Colonic mucosa (tissue), 4 donors: ENCODE measurements around the gene TBC1D16. TPM values are rescaled to one million over a fixed set of nuclear protein-coding genes. Genes with fewer than 3 reads are reported as not detected.

Source experiments
- DNase-seq: peaks from one replicate; pipeline ENCODE4 v3.0.0-alpha.2; 2020
- H3K27ac ChIP-seq: fragments of 200-600 bp; one replicate; pipeline ENCODE4 v1.8.0; 2021
- H3K27me3 ChIP-seq: fragments of 200-600 bp; one replicate; pipeline ENCODE4 v1.8.0; 2021
- H3K36me3 ChIP-seq: fragments of 200-600 bp; one replicate; pipeline ENCODE4 v1.8.0; 2021
- H3K4me1 ChIP-seq: fragments of 200-600 bp; one replicate; pipeline ENCODE4 v1.8.0; 2021; ENCODE audit warnings: mild to moderate bottlenecking
- H3K4me3 ChIP-seq: fragments of 200-600 bp; one replicate; pipeline ENCODE4 v1.8.0; 2021
- H3K9ac ChIP-seq, 2 donors: one replicate each; pipeline ENCODE4 v1.7.0; 2013; ENCODE audit warnings: control low read depth in 2 of 2, low read depth in 2 of 2, low read length in 2 of 2
- H3K9me3 ChIP-seq: fragments of 200-600 bp; one replicate; pipeline ENCODE4 v1.8.0; 2021
- CTCF ChIP-seq: fragments of 200-600 bp; IDR thresholded peaks from one replicate; pipeline ENCODE4 v1.8.0; 2022; ENCODE audit warnings: antibody characterized with exemption, mild to moderate bottlenecking
- intact Hi-C: fragments of 100-400 bp; cut with DNase I; formaldehyde crosslinking; loops from one replicate; pipeline ENCODE4 v1.14.1; 2022
- total RNA-seq, 2 donors: library from RNA; stranded (reverse); fragmentation: NEBNext Ultra II Directional in 1 of 2; extraction: Animal tissue kit (Norgen Biotek cat#: 25700) in 1 of 2; gene quantifications; one replicate each; pipeline ENCODE4 v1.2.1, GENCODE V29; 2021
- donor health status: healthy.
- donor health status: DM: no; HTN: no; CAD: no.
- donor health status: DM: no; HTN: no; CAD: no.

The TBC1D16 gene
- total RNA-seq, 2 donors from 2014 or later: 14.4 to 19.8 TPM

GRCh38 chr17:79950751-79951150, 84.9 kb downstream of the TBC1D16 start:
- Histone ChIP-seq H3K4me1 (no peaks in the 10 kb centered on the region), H3K9me3 (no peaks in the 10 kb centered on the region), H3K36me3 (no peaks in the 10 kb centered on the region), H3K27ac (no peak overlapping the region), H3K4me3 (no peak overlapping the region), H3K27me3 (no peaks in the 10 kb centered on the region), H3K9ac (no peak overlapping the region)
- no peak for DNase-seq
- intact Hi-C loops: no loop called here
- TF ChIP-seq CTCF: no peak

DNA sequence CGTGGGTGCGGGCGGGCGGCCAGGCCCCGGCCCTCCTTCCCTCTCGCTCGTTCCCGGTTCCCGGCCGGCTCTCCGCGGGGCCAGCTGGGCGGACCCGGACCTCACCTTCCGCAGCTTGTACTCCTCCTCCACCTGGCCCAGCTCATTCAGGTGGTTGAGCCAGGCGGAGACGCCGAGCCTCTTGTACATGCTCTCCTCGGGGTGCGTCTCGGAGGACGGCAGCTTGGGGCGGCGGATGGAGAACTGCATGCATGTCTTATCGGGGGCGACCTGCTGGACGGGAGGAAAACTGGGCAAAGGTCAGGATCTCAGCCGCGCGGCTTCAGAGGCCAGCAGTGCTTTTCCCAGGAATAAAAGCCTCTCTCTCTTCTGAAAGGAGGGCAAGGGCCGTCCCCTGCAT, 85.4 kb downstream of the TBC1D16 start:
- no peaks in the 10 kb centered on the region for H3K36me3 ChIP-seq
- no peaks in the 10 kb centered on the region for H3K4me1 ChIP-seq
- TF ChIP-seq CTCF: no peak
- no peak overlapping the region for H3K9ac ChIP-seq
- H3K27me3 ChIP-seq: no peaks in the 10 kb centered on the region
- no peak overlapping the region for H3K4me3 ChIP-seq
- intact Hi-C loops: no loop called here
- no peak overlapping the region for H3K27ac ChIP-seq
- H3K9me3 ChIP-seq: no peaks in the 10 kb centered on the region
- DNase-seq: no peak

DNA sequence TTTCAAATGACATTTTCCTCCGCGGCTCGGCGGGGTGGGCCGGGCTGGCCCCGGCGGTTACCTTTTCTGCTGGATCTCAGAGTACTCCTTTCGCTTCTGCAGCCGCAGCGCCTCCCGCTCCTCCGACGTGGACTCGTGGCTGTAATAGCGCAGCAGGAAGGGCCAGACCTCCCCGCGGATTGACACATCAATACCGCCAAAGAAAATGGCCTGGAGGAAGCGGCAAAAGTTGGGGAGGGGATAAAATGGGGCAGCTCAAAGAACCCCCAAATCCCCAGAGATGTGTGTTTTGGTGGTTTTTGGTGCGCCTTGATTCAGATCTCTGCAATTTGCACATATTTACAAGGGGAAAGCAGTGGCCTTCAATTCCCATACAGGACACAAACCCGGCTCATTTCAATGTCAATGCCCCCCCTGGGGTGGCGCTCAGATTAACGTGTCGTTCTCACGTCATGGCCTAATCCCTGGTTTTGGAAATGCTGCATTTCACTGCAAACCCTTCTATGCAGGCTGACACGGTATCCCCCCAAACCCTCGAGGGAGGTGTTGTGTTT, 85.9 kb downstream of the TBC1D16 start:
- no peak for TF ChIP-seq CTCF
- intact Hi-C loops: no loop called here
- H3K9me3 ChIP-seq: no peaks in the 10 kb centered on the region
- no peak overlapping the region for H3K9ac ChIP-seq
- H3K27ac ChIP-seq: no peak overlapping the region
- no peaks in the 10 kb centered on the region for H3K4me1 ChIP-seq
- H3K36me3 ChIP-seq: no peaks in the 10 kb centered on the region
- H3K4me3 ChIP-seq: no peak overlapping the region
- no peaks in the 10 kb centered on the region for H3K27me3 ChIP-seq
- no peak for DNase-seq

DNA sequence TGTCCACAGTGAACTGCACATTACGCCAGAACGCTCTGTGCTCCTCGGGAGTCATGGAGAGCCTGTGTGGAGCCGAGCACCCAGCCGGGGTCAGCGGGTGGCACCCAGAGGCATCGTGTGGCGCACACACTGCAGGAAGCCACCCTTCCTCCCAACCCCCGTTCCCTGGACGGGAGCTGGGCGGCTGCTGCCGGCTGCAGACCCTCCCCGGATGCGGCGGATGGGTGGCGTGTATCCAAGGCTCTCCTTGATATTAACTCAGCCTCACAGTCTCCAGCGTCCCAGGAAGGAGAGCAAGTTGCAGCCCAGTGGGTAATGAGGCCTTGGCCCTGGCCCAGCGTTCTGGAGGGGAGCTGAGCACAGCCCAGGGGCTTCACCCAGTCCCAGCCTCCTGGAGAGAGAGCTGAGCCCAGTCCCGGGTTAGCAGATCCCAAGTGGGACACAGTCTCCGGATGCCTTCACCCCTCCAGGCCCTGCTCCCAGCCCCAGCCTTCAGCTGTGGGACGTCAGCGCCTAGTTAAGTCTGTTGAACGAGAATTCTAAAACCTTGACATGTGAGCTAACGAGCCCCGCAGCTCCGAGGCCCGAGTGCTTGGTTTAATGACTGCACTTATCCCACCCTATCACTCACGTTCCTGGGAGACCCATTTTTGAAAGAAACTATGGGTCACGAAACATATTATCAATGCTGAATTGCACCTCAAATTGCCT, 86.6 kb downstream of the TBC1D16 start:
- intact Hi-C loops: no loop called here
- H3K4me3 ChIP-seq: no peak overlapping the region
- no peaks in the 10 kb centered on the region for H3K27me3 ChIP-seq
- TF ChIP-seq CTCF: no peak
- H3K36me3 ChIP-seq: no peaks in the 10 kb centered on the region
- no peak for DNase-seq
- H3K9ac ChIP-seq: no peak overlapping the region
- H3K27ac ChIP-seq: no peak overlapping the region
- no peaks in the 10 kb centered on the region for H3K4me1 ChIP-seq
- H3K9me3 ChIP-seq: no peaks in the 10 kb centered on the region

DNA sequence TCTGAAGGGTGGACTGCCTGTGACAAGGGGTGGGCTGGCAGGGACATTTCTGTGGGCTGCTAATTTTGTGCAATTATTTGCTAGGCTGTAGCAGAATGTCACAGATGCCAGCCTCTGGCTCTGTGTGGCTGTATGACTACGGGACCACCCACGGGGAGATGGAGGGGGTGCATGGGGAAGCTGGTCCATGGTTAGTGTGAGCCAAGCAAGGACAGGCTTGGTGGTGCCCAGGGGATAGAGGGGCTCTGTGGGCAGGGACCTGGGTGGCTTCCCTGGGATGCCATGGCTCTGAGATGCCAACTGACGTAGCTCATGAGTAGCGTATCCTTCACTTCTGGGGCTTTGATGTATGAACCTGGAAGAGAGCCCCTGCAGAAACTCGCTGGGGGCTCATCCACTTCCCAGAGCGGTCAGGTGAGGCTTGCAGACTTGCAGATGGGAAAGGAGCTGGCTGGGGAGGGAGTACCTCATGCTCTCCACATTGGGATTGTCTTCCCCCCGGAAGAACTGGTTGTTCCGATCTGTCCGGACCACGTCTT, 87.2 kb downstream of the TBC1D16 start:
- no peak for DNase-seq
- no peaks in the 10 kb centered on the region for H3K27me3 ChIP-seq
- H3K9me3 ChIP-seq: no peaks in the 10 kb centered on the region
- no peak overlapping the region for H3K4me3 ChIP-seq
- no peak overlapping the region for H3K9ac ChIP-seq
- no peaks in the 10 kb centered on the region for H3K36me3 ChIP-seq
- no peak for TF ChIP-seq CTCF
- H3K4me1 ChIP-seq: no peaks in the 10 kb centered on the region
- no peak overlapping the region for H3K27ac ChIP-seq
- intact Hi-C loops: no loop called here
